NCI-H1092 treated with DMSO at 0.1 percent for 48 hours (cell line): ENCODE results near the gene TLE4.
"Not testable (repeated sequence)": the region's sequence is repeated elsewhere in the genome, so short reads cannot be mapped to it uniquely, and the experiment has no call there.

ENCODE experiments used
- DNase-seq: peaks from one replicate; lab custom pipeline; 2025; lab: John Stamatoyannopoulos, UW

TLE4 gene

DNA sequence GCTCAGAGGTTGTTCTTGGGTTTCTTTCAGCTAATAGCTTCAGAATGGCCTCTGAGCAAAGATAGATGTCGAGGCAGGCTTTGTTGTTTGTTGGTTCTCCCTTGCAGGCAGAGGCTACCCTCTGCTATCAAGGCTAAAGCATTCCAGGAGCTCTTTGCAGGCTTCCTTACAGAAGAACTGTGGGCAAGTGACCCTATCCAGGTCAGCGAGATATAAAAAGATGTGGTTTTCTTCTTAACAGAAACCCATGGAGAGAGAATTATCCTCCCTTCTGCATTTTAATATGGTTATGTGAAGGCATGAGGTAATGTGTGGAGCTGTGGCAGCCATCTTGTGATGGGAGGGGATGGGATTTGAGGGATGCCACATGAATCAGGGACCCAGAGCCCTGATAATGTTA, 67.0 kb downstream of the TLE4 start:
- no peak for DNase-seq

GRCh38 chr9:79639354-79639753, 67.6 kb downstream of the TLE4 start:
- DNase-seq, result no peak

GRCh38 chr9:79640067-79640466, 68.3 kb downstream of the TLE4 start:
- DNase-seq, result not testable (repeated sequence)

- DNase-seq, result no peak
Observed at GRCh38 chr9:79641070-79641469, 69.3 kb downstream of the TLE4 start.

GRCh38 chr9:79642671-79643070, 70.9 kb downstream of the TLE4 start:
- DNase-seq, result no peak

DNA sequence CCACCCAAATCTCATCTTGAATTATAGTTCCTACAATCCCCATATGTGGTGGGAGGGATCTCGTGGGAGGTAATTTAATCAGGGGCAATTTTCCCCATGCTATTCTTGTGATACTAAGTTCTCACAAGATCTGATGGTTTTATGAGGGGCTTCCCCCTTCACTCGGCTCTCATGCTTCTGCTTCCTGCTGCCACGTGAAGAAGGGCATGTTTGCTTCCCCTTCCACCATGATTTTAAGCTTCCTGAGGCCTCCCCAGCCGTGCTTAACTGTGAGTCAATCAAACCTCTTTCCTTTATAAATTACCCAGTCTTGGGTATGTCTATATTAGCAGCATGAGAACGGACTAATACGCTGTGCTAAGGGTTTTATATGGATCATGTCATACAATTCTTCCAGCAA, 72.3 kb downstream of the TLE4 start:
- no peak for DNase-seq

- DNase-seq, result no peak
Observed at GRCh38 chr9:79644601-79645000, 72.8 kb downstream of the TLE4 start.

DNA sequence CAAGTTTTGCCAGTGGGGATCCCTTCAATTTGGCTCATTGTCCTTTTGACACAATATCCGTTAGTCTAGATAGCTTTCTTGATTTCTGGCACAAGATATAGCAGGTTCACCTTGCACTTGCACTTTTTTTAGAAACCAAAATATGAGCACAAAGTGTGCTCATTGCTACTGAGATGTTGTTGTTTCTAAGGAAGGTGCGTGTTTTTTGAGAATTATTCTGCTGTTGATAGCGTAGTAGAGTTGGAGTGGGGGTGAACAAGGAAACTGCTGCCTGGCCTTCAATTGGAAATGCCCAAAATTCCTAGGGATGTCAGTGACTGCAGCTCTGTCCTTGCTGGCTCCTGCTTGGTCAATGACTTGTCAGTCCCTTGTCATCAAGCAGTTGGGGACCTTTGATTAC, 73.3 kb downstream of the TLE4 start:
- no peak for DNase-seq

GRCh38 chr9:79646096-79646495, 74.3 kb downstream of the TLE4 start:
- DNase-seq, result no peak

DNA sequence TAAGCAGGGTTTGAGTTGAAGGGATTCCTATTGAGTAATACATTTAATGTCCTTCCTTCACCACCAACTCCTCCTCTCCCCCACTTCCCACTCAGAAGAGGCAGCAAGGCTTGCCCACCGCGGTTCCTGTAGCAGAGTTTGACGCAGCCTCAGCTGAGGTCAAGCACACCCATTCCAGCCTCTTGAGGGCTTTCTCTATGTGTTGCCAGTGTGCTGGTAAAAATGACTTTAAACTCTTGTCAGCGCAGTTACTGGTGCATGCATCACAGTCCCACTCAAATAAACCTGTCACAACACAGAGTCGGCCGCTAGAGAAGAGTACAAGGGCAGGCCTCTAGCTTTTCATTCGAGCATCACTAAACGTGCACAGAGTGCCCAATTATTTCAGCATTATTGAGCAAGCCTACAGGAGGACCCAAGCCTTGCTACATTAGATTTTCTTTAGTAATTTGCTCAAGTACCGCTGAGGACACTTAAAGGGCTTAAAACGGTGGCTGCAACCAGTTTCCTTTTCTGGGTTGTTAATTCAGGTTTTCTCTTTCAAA, 79.6 kb downstream of the TLE4 start:
- peak; percentile 20 for DNase-seq

DNA sequence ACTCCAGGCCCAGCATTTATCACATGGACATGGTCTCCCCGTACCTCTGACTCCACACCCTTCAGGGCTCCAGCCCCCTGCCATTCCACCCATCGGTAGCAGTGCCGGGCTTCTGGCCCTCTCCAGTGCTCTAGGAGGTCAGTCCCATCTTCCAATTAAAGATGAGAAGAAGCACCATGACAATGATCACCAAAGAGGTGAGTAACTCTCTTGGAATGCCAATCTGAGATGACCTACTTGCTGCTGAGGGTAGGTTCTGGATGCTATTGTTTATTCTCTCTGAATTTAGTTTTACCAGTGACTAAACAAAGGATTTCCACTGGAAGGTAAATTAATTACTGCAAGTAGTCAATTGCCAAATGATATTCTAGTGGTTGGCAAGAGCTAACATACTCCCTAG, 80.8 kb downstream of the TLE4 start:
- no peak for DNase-seq

GRCh38 chr9:79654591-79655382, 83.0 kb downstream of the TLE4 start:
- DNase-seq, result not testable (repeated sequence)

- no peak for DNase-seq
Observed at GRCh38 chr9:79655551-79655950, 83.8 kb downstream of the TLE4 start.

GRCh38 chr9:79656169-79656568, 84.4 kb downstream of the TLE4 start:
- DNase-seq, result no peak

- DNase-seq, result no peak
Observed at GRCh38 chr9:79657891-79658290, 86.1 kb downstream of the TLE4 start.

GRCh38 chr9:79658926-79659325, 87.2 kb downstream of the TLE4 start:
- no peak for DNase-seq

GRCh38 chr9:79660615-79661014, 88.8 kb downstream of the TLE4 start:
- DNase-seq, result no peak

DNA sequence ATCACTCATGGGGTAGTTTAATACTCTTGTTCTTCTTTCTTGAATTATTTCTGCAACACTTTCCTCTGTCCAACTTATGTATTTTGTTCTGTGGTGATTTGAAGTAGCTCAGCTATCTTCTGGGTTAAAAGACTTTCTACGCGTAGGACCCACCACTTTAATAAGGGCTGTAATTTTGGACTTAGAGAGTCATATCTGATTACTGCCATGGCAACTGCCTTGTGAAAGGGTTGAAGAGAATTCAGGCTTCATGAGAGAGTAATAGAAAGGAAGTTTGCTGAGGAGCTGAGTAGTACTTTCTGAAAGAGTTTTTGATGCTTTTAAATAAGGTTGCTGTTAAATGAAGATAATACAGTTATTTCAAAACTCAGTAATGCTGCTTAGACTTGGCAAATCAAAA, 89.5 kb downstream of the TLE4 start:
- no peak for DNase-seq

DNA sequence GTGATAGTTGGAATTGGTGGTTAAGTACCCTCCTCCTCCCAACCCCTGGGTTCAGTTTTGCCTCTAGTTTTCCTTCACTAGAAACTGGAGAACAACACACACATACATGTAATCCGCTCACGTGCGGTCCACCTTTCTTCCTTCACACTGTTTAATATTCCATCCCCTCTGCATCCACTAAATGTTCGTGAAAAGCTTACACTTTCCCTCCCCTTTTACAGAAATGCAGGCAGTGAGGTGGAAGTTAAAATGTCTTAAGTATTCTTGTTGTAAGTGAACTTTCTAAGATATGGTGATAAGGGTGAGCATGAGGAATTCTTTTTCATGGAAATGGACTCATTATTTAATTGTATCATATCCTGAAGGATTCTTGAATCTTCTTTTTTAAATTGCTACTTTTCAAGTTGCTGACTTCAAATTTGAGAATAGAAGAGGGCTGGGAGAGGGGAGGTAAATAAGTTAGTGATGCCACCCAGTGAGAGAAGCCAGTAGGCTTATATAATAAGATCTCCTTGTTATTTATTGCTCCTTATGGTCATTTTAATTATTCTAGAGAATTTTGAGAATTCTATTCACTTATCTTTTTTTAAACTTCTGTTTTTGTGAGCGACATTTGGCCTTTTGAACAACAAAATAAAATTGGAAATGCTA, 90.2 kb downstream of the TLE4 start:
- no peak for DNase-seq

DNA sequence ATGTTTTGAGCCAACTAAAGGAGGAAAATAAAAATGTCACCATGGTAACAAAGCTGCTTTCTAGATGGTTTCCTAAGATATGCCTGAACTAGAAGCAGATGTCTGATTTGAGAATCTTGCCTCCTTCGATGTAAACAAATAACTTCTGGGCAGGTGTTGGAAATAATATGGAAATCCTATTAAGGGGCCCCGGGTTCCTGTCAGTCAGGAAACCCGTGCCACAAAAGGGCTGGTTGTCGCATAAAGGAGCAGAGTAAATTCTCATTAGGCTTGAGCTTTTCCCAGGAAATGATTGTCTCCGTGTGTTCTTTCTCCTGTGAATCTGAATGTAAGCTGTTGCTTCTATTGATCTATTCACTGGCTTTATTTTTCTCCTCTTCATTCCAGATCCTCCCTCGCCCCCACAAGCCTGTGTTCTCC, 90.8 kb downstream of the TLE4 start:
- no peak for DNase-seq

- DNase-seq, result no peak
Observed at GRCh38 chr9:79663300-79663699, 91.5 kb downstream of the TLE4 start.

GRCh38 chr9:79663878-79664277, 92.1 kb downstream of the TLE4 start:
- peak; percentile 16 for DNase-seq

DNA sequence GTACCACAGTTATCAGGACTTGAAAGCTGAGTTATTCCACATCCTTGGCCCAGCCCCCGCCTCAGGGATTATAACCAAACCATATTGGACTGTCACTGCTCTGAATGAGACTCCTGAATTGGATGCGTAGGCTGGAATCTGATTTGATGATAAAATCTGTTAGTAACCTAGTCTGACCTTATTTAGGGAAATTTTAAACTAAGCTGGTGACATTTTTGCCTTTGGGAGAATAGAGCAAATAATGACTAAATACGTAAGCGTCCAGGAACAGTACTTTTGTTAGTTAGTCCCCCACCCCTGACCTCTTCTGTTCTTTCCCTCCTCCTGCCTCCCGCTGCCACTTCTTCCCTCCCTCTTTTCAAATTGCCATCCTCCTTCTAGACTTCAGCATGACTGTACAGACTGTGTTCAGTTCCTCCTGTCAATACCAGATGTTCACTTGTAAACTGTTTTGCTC, 92.6 kb downstream of the TLE4 start:
- no peak for DNase-seq
